HG03521 (cell line): ENCODE results near the gene CTBP1.
A peak's percentile ranks its signal among the peaks of the same experiment; 100 is the strongest.

Experiments
- ATAC-seq: cut with Tn5 transposase; IDR thresholded peaks from one replicate; pipeline ENCODE4 v1.9.1; 2021; ENCODE audit warnings: mild to moderate bottlenecking, moderate library complexity; ENCODE audit not compliant: unreplicated experiment

CTBP1 gene

GRCh38 chr4:1225272-1226143 lies 23.4 kb downstream of the CTBP1 start:
- ATAC-seq: no peak

DNA sequence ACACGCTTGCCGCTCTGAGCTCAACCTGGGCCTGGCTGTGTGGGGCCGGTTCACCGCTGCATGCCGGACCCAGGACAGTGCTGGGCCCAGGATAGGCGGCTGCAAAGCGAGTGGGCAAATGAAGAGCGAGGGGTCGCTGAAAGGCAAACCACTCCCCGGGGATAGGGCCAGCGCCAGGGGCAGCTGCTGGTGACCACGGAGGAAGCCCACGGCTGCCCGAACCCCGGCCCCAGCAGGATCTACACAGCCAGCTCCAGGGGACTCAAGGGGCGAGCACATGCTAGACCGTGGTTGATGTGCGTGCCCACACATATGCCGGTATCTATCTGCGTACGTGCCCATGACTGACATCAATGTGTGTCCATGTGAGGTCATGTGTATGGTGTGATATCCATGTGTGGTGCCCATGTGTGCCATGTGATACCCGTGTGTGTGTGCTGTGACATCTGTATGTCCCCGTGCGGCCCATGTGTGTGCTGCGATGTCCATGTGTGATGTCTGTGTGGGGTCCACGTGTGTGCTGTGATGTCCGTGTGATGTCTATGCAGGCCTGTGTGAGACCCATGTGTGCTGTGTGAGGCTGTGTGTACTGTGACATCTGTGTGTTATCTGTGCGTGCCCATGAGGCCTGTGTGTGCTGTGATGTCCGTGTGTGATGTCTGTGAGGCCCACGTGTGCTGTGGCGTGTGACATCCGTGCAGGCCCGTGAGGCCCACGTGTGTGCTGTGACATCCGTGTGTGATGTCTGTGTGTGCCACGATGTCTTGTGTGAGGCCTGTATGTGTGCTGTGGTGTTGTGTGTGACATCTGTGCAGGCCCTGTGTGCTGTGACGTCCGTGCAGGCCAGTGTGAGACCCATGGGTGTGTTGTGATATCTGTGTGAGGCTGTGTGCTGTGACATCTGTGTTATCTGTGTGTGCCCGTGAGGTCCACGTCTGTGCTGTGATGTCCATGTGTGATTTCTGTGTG lies 24.8 kb downstream of the CTBP1 start:
- ATAC-seq: no peak

DNA sequence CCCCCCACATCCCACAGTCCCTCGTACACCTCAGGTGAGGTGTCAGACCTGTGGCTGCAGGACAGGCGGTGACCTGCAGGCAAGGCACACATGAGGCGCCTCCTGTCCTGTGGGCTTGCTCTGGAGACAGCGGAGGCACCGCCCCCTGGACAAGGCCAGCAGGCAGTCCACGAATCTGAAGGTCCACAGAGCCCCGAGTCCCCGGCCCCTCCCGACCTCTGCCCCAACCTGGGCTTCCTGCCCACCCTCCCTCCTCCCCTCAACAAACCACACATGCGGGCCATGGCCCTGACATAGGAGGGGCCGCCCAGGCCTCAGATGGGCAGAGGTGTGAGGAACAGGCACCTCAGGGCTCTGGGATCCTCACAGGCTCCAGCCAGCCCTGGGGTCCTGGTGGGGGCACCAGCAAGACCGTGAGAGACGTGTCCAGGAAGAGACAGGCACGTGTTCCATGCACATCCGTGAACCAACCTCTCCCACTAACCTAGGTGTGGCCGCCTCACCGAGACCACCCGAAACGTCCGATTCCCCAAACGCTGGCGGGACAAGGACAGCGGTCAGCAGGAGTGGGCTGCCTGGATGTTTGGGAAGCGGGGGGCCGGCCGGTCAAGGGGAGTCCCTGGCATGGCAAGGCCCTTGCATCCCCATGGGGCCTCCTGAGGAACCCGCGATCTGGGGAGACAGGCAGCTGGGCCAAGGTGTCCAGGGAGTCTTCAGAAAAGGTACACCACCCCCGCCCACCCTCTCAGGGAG lies 25.8 kb downstream of the CTBP1 start:
- no peak for ATAC-seq

DNA sequence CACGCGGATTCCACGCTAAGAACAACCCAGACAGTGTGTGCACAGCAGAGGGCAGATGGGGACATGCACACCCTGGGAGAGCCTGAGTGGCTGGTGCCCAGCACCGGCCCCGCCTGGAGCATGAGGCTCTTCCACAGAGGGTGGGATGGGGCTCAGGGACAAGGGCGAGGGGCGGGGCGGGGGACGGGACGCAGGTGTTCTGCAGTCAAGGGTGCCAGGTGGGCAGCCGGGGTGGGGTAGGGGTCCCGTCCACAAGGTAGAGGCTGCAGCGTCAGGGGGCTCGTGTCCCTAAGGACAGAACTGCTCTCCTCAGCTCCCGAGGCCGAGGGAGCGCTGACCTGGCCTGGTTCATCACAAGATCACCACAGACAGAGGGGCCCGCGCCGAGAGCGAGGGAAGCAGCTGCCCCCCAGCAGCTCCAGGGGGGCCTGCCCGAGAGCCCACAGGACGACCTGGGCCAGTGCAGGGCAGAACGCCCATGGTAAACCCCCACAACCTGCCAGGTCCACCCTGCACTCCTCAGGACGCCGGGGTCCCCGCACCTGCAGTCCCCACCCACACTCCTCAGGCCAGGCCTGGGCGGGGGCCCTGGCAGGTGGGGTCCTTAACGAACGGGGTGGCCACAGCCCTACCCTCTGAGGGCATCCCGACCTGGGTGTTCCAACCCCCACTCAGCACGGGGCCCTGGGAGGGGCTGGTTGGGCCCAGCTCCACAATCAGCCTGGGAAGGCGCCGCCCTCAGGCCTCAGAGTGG lies 26.7 kb downstream of the CTBP1 start:
- ATAC-seq: no peak

GRCh38 chr4:1221155-1221870 lies 27.6 kb downstream of the CTBP1 start:
- no peak for ATAC-seq

DNA sequence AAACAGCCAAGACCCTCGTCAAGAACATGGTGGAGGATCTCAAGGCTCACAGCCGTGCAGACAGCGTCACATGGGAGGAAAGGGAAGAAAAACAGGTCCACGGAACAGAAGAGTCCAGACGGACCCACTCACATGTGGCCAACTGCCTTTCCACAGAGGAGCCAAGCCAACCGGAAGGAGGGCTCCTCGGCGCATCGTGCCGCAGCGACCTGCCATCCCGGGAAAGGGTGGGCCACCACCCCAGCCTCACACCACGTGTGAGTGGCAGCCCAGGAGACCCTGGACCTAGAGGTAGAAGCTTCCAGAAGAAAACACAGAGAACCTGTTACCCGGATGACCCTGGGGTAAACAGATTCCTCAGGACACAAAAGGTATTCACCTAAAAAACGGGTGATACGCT lies 28.4 kb downstream of the CTBP1 start:
- no peak for ATAC-seq

DNA sequence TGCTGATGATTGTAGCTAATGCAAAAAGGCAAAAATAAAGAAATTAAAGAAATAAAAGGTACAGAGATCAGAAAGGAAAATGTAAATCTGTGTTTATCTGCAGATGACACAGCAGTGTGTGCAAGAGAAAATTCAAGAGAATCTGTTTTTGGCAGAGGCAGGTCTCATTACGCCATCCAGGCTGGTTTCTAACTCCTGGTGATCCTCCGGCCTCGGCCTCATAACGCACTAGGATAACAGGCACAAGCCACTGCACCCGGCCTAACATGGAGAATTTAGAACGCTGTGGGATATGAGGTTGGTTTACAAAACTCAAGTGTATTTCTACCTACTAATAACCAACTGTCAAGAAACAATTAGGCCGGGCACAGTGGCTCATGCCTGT lies 29.4 kb downstream of the CTBP1 start:
- no peak for ATAC-seq

DNA sequence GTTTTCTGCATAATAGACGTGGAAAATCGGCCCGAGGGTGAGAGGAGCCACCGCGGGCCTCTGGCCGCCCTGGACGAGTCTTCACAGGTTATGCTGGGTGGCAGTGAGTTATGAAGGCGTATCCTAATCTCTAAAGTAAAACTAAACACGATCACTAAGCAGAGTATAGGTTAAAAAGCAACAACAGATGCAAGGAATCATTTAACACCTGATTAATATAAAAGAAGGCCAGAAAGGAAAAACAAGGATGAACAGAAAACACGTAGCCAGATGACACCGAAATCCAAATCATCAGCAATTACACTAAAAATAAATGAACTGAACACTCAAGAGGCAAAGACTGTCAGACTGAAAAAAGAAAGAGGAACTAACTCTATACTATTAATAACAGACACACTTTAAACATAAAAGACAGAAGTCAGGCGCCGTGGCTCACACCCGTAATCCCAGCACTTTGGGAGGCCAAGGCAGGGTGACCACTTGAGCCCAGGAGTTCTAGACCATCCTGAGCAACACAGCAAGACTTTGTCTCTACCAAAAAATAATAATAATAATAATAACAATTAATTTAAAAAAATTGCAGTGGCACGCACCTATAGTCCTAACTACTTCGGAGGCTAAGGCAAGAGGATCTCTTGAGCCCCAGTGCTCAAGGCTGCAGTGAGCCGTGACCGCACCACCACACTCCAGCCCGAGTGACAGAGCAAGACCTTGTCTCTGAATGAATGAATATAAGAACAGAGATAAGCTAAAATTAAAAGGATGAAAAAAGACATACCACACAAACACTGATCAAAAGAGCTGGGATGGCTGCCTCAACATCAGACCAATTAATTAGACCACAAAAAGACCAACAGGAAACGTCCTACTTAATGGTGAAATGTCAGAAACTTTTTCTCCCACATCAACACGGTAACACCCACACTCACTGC lies 30.0 kb downstream of the CTBP1 start:
- peak; percentile 56 for ATAC-seq

DNA sequence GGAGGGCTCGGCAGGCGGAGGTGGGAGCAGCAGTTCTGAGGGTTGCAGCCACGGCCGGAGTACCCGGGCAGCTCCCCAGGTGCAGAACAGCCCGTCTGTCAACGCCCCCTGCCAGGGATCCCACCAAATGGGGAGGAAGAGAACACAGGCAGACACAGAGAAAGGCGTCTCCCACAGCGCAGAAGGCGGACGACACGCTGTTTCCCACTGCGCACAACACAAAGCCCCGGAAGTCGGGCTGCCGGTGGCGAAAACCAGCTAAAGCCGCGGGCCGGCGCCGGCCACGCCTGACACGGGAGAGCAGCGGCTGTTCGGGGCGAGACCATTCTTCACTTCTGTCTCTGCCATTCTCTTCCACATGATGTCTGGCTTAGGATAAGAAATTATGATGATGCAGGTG lies 31.6 kb downstream of the CTBP1 start:
- no peak for ATAC-seq

GRCh38 chr4:1216869-1217294 lies 32.0 kb downstream of the CTBP1 start:
- ATAC-seq: no peak

GRCh38 chr4:1216076-1216614 lies 32.8 kb downstream of the CTBP1 start:
- ATAC-seq: no peak

DNA sequence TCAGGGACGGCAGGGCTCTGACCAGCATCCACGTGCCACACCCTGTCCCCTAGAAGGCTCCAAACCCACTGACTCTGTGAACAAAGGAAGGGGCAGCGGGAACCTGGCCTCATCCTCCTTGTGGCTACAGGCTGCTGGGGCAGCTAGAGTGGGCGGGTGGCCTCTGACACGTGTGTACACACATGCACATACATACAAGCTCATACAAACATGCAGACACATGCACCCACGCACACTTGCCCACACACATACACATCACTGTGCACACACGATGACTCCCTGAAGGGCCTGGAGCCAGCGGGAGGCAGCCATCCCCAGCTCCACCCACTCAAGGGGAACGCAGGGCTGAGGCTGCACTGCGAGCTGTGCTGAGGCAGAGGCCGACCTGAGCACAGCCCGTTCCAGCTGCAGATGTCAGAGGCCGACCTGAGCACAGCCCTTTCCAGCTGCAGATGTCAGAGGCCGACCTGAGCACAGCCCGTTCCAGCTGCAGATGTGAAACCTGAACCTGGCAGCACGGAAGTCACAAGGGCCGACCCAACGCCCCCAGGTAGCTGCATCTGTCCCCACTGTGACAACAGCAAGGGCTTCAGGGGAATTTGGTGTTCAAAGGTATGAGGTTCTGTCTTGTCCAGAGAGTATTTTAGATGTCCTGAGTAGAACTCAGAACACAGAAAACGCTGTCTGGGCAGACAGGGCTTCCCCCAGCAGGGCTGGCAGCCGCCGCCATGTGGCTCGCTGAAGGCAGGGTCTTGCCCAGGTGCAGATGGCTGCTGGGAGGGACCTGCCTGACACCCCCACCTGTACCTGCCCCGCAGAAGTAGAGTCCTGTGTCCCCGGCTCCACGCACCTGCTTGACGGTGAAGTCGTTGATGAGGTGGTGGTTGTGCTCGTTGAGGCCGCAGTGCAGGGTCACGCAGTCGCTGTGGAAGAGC lies 33.5 kb downstream of the CTBP1 start:
- peak; percentile 43 for ATAC-seq

DNA sequence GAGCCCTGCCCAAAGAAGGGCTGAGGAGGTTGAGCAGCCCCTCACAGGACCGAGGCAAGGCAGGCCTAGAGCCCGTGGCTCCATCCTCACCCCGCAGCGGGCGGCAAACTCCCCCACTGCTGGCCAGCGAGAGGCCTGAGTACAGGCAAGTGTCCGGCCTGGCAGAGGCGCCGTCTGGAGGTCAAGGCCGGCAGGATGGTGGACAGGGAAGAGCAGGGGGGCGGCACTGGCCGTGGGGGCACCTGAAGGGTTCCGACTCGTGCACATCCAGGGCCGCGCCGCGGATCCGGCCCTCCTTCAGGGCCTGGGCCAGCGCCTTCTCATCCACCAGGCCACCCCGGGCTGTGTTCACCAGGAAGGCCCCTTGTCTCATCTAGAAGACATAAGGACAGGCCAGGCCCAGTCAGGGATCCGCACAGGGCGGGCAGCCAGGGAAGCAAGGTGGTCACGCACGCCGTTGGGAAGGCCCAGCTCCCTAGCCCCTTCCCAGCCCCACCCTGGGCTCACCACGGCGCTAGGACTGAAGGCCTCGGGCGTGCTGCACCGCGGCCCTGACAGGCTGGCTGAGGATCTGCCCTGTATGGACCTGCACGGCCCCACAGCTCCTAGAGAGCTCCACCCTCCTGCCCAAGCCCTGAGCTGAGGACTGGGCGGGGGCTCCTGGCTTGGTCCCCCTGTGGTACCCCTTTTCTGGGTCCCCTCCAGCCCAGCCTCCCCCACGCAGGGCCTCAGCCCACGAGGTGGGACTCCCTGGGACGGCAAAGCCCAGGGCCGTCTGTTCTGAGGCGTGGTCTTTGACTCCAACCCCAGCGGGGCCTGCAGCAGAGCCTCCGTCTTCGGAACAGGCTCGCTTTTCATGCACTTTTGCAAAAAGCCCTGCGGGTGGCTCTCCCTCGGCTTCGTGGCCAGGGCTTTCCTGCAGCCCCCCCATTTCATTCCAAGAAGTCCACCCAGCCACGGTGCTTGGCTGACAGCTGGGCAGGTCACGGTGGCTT lies 34.5 kb downstream of the CTBP1 start:
- ATAC-seq: no peak

- no peak for ATAC-seq
Measured at GRCh38 chr4:1213336-1213995, 35.5 kb downstream of the CTBP1 start.

DNA sequence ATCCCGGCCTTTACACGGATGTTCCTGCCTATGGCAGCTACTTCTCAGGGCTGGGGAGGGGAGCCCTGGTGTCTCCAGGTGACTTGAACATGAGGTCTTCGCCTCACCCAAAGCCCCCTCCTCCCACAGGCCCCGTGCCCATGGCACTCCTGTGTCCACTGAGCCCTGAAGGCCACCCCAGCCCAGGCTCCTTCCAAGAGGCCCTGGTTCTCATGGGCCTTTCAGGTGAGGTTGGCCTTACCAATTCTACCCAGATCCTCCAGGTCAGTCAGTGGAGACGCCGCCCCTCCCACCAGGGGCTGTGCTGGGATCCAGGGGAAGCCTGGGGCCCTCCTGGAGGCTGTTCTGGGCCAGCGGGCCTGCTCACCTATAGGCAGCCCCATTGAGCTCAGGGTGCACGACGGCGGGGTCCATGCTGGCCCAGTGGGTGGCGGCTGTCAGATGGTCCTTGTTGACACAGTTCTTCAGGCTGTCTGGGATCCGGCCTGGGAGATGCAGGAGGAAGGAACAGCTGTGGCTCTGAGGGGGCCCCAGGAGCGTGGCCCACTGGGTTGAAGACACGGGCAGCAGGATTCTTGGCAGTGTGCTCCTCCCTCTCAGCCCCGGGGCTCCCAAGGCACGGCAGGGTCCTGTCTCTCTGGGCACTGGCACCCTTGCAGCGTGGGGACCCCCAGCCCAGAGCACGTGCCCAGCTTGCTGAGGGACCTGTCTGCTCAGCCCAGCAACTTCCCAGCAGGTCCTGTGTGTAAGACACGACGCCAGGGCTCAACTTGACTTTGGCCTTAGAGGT lies 36.2 kb downstream of the CTBP1 start:
- ATAC-seq: no peak
